ENCODE measurements around the gene RBM33. TPM values are rescaled to one million over a fixed set of nuclear protein-coding genes. Genes with fewer than 3 reads are reported as not detected.

Gene RBM33
- total RNA-seq, 2 donors from 2014 or later, result 135 to 178 TPM

- Mint-ChIP-seq H3K36me3 (ENCODE audit: low read depth) (peaks cover 6% of the 10 kb centered on the region), H3K27ac (no peak overlapping the region), H3K27me3 (no peaks in the 10 kb centered on the region), H3K4me1 (peaks cover 2% of the 10 kb centered on the region), H3K4me3 (no peak overlapping the region)
- ATAC-seq (no peak), DNase-seq (no peak)
- H3K9me3 ChIP-seq (ENCODE audit: control insufficient read depth, low read length, poor library complexity, severe bottlenecking), result peaks cover 7% of the 10 kb centered on the region
Observed at GRCh38 chr7:155638366-155638765, 6.1 kb upstream of the RBM33 start.

GRCh38 chr7:155639958-155640520 lies 4.4 kb upstream of the RBM33 start:
- ATAC-seq, result no peak
- H3K4me1 Mint-ChIP-seq, result peaks cover 11% of the 10 kb centered on the region
- no peak for DNase-seq
- H3K27me3 Mint-ChIP-seq, result no peaks in the 10 kb centered on the region
- H3K4me3 Mint-ChIP-seq, result no peak overlapping the region
- H3K9me3 ChIP-seq (ENCODE audit: control insufficient read depth, low read length, poor library complexity, severe bottlenecking), result peaks cover 7% of the 10 kb centered on the region
- H3K36me3 Mint-ChIP-seq (ENCODE audit: low read depth), result peaks cover 15% of the 10 kb centered on the region
- no peak overlapping the region for H3K27ac Mint-ChIP-seq

- no peak for ATAC-seq
- peaks cover 15% of the 10 kb centered on the region for H3K4me1 Mint-ChIP-seq
- peaks cover 15% of the 10 kb centered on the region for H3K36me3 Mint-ChIP-seq (ENCODE audit: low read depth)
- H3K27me3 Mint-ChIP-seq, result no peaks in the 10 kb centered on the region
- no peak for DNase-seq
- H3K27ac Mint-ChIP-seq, result no peak overlapping the region
- peaks cover 7% of the 10 kb centered on the region for H3K9me3 ChIP-seq (ENCODE audit: control insufficient read depth, low read length, poor library complexity, severe bottlenecking)
- H3K4me3 Mint-ChIP-seq, result no peak overlapping the region
Observed at GRCh38 chr7:155640629-155641028, 3.8 kb upstream of the RBM33 start.

GRCh38 chr7:155643804-155644177 lies 670 bp upstream of the RBM33 start:
- Mint-ChIP-seq H3K27me3 (no peaks in the 10 kb centered on the region), H3K4me3 (peak overlapping the region; percentile 100), H3K4me1 (peaks cover 30% of the 10 kb centered on the region), H3K36me3 (ENCODE audit: low read depth) (peaks cover 16% of the 10 kb centered on the region), H3K27ac (peak overlapping the region; percentile 100)
- DNase-seq (no peak), ATAC-seq (no peak)
- H3K9me3 ChIP-seq (ENCODE audit: control insufficient read depth, low read length, poor library complexity, severe bottlenecking), result no peaks in the 10 kb centered on the region

GRCh38 chr7:155644971-155645509 lies 579 bp downstream of the RBM33 start:
- Mint-ChIP-seq H3K27ac (peak overlapping the region; percentile 100), H3K4me1 (peaks cover 35% of the 10 kb centered on the region), H3K4me3 (peak overlapping the region; percentile 100), H3K27me3 (no peaks in the 10 kb centered on the region), H3K36me3 (ENCODE audit: low read depth) (peaks cover 17% of the 10 kb centered on the region)
- ATAC-seq (peak; percentile 47), DNase-seq (peak; percentile 17 to 21 (median 20))
- no peaks in the 10 kb centered on the region for H3K9me3 ChIP-seq (ENCODE audit: control insufficient read depth, low read length, poor library complexity, severe bottlenecking)

- no peaks in the 10 kb centered on the region for H3K27me3 Mint-ChIP-seq
- peaks cover 14% of the 10 kb centered on the region for H3K36me3 Mint-ChIP-seq (ENCODE audit: low read depth)
- no peak for DNase-seq
- H3K9me3 ChIP-seq (ENCODE audit: control insufficient read depth, low read length, poor library complexity, severe bottlenecking), result no peaks in the 10 kb centered on the region
- ATAC-seq, result no peak
- peak overlapping the region; percentile 100 for H3K27ac Mint-ChIP-seq
- peaks cover 40% of the 10 kb centered on the region for H3K4me1 Mint-ChIP-seq
- peak overlapping the region; percentile 100 for H3K4me3 Mint-ChIP-seq
Observed at GRCh38 chr7:155645662-155646061, 1.2 kb downstream of the RBM33 start.

- DNase-seq (no peak), ATAC-seq (no peak)
- H3K9me3 ChIP-seq (ENCODE audit: control insufficient read depth, low read length, poor library complexity, severe bottlenecking), result no peaks in the 10 kb centered on the region
- Mint-ChIP-seq H3K4me1 (peaks cover 50% of the 10 kb centered on the region), H3K27me3 (no peaks in the 10 kb centered on the region), H3K4me3 (peak overlapping the region; percentile 100), H3K27ac (no peak overlapping the region), H3K36me3 (ENCODE audit: low read depth) (peaks cover 12% of the 10 kb centered on the region)
Observed at GRCh38 chr7:155646669-155647068, 2.2 kb downstream of the RBM33 start.

GRCh38 chr7:155647302-155647701 lies 2.8 kb downstream of the RBM33 start:
- H3K27me3 Mint-ChIP-seq, result no peaks in the 10 kb centered on the region
- peaks cover 12% of the 10 kb centered on the region for H3K36me3 Mint-ChIP-seq (ENCODE audit: low read depth)
- no peak for DNase-seq
- peaks cover 54% of the 10 kb centered on the region for H3K4me1 Mint-ChIP-seq
- no peaks in the 10 kb centered on the region for H3K9me3 ChIP-seq (ENCODE audit: control insufficient read depth, low read length, poor library complexity, severe bottlenecking)
- ATAC-seq, result no peak
- no peak overlapping the region for H3K27ac Mint-ChIP-seq
- H3K4me3 Mint-ChIP-seq, result no peak overlapping the region

GRCh38 chr7:155647734-155648133 lies 3.3 kb downstream of the RBM33 start:
- no peaks in the 10 kb centered on the region for H3K27me3 Mint-ChIP-seq
- no peaks in the 10 kb centered on the region for H3K9me3 ChIP-seq (ENCODE audit: control insufficient read depth, low read length, poor library complexity, severe bottlenecking)
- ATAC-seq (no peak), DNase-seq (no peak)
- H3K36me3 Mint-ChIP-seq (ENCODE audit: low read depth), result peaks cover 12% of the 10 kb centered on the region
- no peak overlapping the region for H3K27ac Mint-ChIP-seq
- H3K4me1 Mint-ChIP-seq, result peaks cover 58% of the 10 kb centered on the region
- no peak overlapping the region for H3K4me3 Mint-ChIP-seq

- Mint-ChIP-seq H3K4me1 (peaks cover 58% of the 10 kb centered on the region), H3K36me3 (ENCODE audit: low read depth) (peaks cover 8% of the 10 kb centered on the region), H3K27me3 (no peaks in the 10 kb centered on the region), H3K4me3 (no peak overlapping the region), H3K27ac (no peak overlapping the region)
- ATAC-seq (no peak), DNase-seq (no peak)
- no peaks in the 10 kb centered on the region for H3K9me3 ChIP-seq (ENCODE audit: control insufficient read depth, low read length, poor library complexity, severe bottlenecking)
Observed at GRCh38 chr7:155648752-155649339, 4.4 kb downstream of the RBM33 start.

- Mint-ChIP-seq H3K4me1 (peaks cover 63% of the 10 kb centered on the region), H3K36me3 (ENCODE audit: low read depth) (peaks cover 6% of the 10 kb centered on the region), H3K4me3 (no peak overlapping the region), H3K27me3 (no peaks in the 10 kb centered on the region), H3K27ac (no peak overlapping the region)
- no peaks in the 10 kb centered on the region for H3K9me3 ChIP-seq (ENCODE audit: control insufficient read depth, low read length, poor library complexity, severe bottlenecking)
- DNase-seq (no peak), ATAC-seq (no peak)
Observed at GRCh38 chr7:155649588-155649987, 5.1 kb downstream of the RBM33 start.

- H3K27me3 Mint-ChIP-seq, result no peaks in the 10 kb centered on the region
- H3K4me1 Mint-ChIP-seq, result peaks cover 57% of the 10 kb centered on the region
- DNase-seq, result no peak
- H3K4me3 Mint-ChIP-seq, result no peak overlapping the region
- ATAC-seq, result no peak
- H3K27ac Mint-ChIP-seq, result peak overlapping the region; percentile 47
- no peaks in the 10 kb centered on the region for H3K9me3 ChIP-seq (ENCODE audit: control insufficient read depth, low read length, poor library complexity, severe bottlenecking)
- H3K36me3 Mint-ChIP-seq (ENCODE audit: low read depth), result peaks cover 3% of the 10 kb centered on the region
Observed at GRCh38 chr7:155652156-155653114, 8.0 kb downstream of the RBM33 start.

GRCh38 chr7:155653803-155654202 lies 9.3 kb downstream of the RBM33 start:
- H3K9me3 ChIP-seq (ENCODE audit: control insufficient read depth, low read length, poor library complexity, severe bottlenecking), result no peaks in the 10 kb centered on the region
- Mint-ChIP-seq H3K4me3 (peak overlapping the region; percentile 61), H3K36me3 (ENCODE audit: low read depth) (peaks cover 2% of the 10 kb centered on the region), H3K27ac (peak overlapping the region; percentile 75), H3K4me1 (peaks cover 58% of the 10 kb centered on the region), H3K27me3 (no peaks in the 10 kb centered on the region)
- ATAC-seq (peak; percentile 20), DNase-seq (no peak)

Data from T-helper 17 cell (primary cell).